GM18519 (cell line): ENCODE measurements around the gene CIAO2A.
"Not testable (repeated sequence)": the region's sequence is repeated elsewhere in the genome, so short reads cannot be mapped to it uniquely, and the experiment has no call there.

Experiments
- ATAC-seq: cut with Tn5 transposase; IDR thresholded peaks from one replicate; pipeline ENCODE4 v1.9.1; 2021; ENCODE audit warnings: mild to moderate bottlenecking, moderate library complexity; ENCODE audit not compliant: unreplicated experiment, low FRiP score

CIAO2A gene

GRCh38 chr15:64112073-64112772 lies 18.6 kb upstream of the CIAO2A start:
- ATAC-seq = no peak

- ATAC-seq = no peak
Observed at GRCh38 chr15:64111679-64112050, 18.0 kb upstream of the CIAO2A start.

DNA sequence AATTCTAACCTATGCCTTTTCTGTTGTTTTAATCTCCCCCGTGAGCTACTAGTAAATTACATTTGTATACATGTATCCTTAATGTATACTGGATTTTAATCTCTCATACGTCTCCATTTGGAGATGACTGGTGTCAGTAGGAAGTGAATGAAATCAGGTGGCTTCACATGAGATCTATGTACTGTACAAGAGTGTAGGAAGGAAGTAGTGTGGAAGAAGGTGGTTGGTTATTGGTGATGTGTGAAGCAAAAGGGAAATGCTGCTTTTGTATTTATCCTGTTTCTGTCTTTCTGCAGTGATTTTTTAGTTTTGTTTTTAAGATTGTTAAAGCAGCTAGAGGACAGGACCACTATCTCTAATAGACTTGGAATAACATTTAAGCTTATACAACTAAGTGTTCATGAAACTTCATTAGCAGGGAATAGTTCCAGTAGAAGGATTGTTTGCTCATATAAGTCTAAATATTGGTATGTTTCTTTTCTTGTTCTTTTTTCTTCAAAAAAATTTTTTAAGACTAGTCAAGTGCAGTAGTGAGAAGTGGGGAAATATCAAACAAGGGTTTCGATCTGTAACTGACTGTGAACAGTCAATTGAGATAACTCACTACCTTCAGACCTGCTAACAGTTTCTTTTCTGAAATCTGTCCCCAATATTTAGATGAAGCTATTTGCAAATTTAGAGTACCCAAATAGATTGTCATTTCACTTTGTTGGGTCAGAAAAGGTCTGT lies 17.5 kb upstream of the CIAO2A start:
- ATAC-seq = no peak

DNA sequence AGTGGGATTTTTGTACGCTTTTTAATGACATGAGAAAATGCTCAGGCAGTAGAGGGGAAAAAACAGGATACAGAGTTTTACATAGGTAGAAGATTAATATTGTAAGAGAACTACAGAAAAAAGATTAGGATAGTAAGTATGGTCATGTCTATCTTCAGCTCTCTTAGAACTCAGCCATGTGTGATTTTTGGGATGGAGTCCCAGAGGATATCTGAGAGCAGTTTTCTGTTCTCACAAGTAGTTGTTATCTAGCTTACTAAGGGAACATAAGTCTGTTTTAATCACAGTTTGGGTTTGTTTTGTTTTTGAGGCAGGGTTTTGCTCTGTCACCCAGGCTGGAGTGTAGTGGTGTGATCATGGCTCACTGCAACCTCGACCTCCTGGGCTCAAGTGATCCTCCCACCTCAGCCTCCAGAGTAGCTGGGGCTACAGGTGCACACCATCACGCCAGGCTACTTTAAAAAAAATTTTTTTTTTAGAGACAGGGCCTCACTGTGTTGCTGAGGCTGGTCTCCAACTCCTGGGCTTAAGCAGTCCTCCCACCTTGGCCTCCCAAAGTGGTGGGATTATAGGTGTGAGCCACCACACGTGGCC lies 16.6 kb upstream of the CIAO2A start:
- ATAC-seq = not testable (repeated sequence)

GRCh38 chr15:64107337-64107736 lies 13.7 kb upstream of the CIAO2A start:
- no peak for ATAC-seq

DNA sequence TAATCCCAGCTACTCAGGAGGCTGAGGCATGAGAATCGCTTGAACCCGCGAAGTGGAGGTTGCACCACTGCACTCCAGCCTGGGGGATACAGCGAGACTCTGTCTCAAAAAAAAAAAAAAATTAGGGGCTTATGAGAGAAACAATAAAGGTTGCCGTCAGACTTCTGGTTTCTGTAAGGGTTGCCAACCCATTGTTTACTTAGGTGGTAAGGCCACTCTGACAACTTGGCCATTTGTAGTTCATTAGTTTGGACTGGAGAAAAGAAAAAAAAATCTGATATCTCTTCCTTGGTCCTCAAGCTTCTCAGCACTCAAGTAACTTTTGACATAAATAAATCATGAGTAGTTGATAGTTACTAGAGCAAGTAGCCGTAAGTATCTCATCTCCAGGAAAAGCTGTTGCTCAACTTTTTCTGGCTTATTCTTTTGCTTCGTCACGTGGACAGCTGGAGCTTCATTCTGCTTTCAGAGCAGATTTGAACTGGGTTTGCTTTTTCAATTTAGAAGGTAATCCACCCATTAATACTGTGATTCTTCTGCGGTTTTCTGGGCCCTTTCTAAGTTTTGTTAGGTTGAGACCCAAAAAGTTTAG lies 11.6 kb upstream of the CIAO2A start:
- no peak for ATAC-seq

DNA sequence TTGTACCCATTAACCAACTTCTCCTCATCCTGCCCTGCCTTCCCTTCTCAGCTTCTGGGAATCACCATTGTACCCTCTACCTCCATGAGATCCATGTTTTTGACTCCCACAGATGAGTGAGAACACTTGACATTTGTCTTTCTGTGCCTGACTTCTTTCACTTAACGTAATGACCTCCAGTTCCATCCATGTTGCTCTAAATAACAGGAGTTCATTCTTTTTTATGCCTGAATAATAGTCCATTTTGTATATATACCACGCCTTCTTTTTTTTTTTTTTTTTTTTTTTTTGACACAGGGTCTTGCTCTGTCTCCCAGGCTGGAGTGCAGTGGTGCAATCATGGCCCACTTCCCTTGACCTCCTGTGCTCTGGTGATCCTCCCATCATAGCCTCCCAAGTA lies 8.9 kb upstream of the CIAO2A start:
- ATAC-seq = no peak

GRCh38 chr15:64100958-64101357 lies 7.3 kb upstream of the CIAO2A start:
- ATAC-seq = no peak

- no peak for ATAC-seq
Observed at GRCh38 chr15:64099379-64099778, 5.7 kb upstream of the CIAO2A start.

DNA sequence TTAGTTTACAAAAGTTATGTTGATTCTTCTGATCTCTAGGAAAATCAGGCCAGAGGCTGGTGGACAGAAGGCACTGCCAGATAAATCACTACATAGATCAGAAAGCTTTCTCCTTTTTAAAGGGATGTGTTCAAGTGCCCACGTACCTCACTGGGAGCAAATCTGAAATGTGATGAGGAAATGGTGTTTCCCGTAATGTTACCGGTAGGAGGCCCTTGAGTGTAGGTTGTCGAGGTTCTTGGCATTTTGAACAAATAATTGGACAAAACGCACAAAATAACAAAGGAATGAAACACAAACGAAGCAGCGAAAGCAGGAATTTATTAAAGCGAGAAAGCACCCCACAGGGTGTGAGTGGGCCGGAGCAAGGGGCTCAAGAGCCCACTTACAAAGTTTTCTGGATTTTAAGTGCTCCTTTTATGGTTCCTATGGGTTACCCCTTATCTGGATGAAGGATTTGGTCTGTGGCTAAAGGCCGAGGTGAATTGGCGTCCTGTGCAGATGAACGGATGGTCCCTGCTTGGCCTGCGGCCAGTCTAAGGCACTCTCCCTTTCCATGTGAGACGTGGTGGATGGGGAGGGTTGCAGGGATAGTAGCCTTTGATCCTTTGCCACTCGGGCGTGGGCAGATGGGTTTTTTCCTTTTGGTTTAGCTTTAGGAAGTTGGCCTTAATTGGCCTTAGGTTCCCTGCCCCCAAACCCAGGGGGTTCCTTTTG lies 3.2 kb upstream of the CIAO2A start:
- ATAC-seq = no peak

GRCh38 chr15:64095795-64096667 lies 2.4 kb upstream of the CIAO2A start, which contains the start of gene SNX1:
Gene SNX1 (plus strand): TSS chr15:64095982. CDS start chr15:64096014, 32 bp downstream.
- no peak for ATAC-seq

DNA sequence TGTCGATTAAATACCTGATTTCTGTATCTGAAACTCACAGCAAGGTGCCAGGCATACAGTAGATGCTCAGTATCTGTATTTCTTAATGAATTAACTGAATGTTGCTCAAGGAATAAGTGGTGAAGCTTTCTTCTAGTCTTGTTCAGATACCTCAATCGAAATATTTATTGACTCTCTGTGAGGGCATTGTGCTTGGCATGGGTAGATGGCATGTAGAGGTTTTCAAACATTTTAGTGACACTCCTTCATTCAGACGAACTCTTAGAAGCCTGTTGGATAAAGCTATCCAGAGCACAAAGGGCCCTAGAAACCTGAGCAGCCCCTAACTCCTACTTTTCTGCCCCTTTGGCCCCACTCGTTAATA lies 1.8 kb upstream of the CIAO2A start:
- no peak for ATAC-seq

GRCh38 chr15:64092864-64093626 lies 593 bp downstream of the CIAO2A start:
- ATAC-seq = no peak

- ATAC-seq = no peak
Observed at GRCh38 chr15:64092075-64092820, 1.4 kb downstream of the CIAO2A start.

- ATAC-seq = no peak
Observed at GRCh38 chr15:64090527-64090926, 3.1 kb downstream of the CIAO2A start.

DNA sequence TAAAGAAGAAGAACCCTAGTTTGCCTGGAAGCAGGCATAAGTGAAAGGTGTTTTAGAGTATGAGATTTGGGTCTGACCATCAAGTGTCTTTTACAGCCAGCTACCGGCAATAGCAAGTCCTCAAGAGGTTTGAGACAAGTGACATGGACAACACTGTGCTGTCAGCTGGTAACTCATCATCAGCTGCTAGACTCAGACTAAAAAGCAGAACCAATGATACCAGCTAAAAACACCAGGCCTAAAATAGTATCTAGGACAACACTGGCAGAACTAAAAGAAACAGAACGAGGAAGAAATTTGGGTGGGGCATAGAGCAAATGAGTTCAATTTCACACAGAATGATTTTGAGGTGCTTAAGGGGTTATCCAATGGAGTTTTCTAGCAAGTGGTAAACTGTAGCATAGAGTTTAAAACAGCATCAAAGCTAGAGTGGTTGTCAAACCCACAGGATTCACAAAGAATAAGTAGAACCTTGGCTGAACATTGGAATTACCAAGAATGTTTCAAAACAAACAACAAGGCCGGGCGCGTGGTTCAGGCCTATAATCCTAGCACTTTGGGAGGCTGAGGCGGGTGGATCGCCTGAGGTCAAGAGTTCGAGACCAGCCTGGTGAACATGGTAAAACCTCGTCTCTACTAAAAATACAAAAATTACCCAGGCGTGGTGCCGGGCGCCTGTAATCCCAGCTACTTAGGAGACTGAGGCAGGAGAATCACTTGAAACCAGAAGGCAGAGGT lies 3.9 kb downstream of the CIAO2A start:
- ATAC-seq = no peak

DNA sequence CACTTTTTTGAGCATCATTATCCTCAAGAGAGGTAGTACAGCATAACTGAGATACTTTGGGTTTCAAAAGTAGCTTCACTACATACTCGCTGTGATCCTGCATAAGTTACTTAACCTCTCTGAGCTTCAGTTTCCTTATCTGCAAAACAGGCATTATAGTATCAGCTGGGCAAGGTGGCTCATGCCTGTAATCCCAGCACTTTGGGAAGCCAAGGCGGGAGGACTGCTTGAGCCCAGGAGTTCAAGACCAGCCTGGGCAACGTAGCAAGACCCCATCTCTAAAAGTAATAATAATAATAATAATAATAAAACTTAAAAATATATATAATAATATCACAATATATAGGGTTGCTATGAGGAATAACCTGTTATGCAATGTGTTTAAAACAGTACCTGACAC lies 10.9 kb downstream of the CIAO2A start:
- no peak for ATAC-seq

- ATAC-seq = not testable (repeated sequence)
Observed at GRCh38 chr15:64073496-64073895, 20.1 kb downstream of the CIAO2A start.
